WTC11 (cell line): ENCODE results near the gene NPSR1. TPM values are rescaled to one million over a fixed set of nuclear protein-coding genes. Genes with fewer than 3 reads are reported as not detected.

Experiments used
- ATAC-seq: fragments of 200-7000 bp; cut with Tn5 transposase; 2 replicates; pipeline ENCODE4 v1.10.0; 2021; ENCODE audit warnings: mild to moderate bottlenecking, moderate library complexity
- CTCF ChIA-PET: fragments of 300-600 bp; sonication (Branson Sonifier 250); formaldehyde crosslinking; loops from one replicate; lab custom pipeline; 2021; ENCODE audit warnings: antibody characterized with exemption; lab: Charles Lee
- POLR2A ChIA-PET: fragments of 350-600 bp; sonication (Branson Sonifier 250); formaldehyde crosslinking; loops from one replicate; lab custom pipeline; 2021; ENCODE audit warnings: antibody characterized with exemption; lab: Charles Lee
- DNase-seq: peaks from one replicate; pipeline ENCODE4 v3.0.0; 2021; ENCODE audit warnings: low spot score
- H3K27ac Mint-ChIP-seq: 2 replicates; pipeline ENCODE4 v1.8.0; 2021; ENCODE audit warnings: mixed read lengths
- H3K27me3 Mint-ChIP-seq: 2 replicates; pipeline ENCODE4 v1.8.0; 2021; ENCODE audit warnings: low read depth, mild to moderate bottlenecking, moderate library complexity, mixed read lengths
- H3K36me3 Mint-ChIP-seq: 2 replicates; pipeline ENCODE4 v1.8.0; 2021; ENCODE audit warnings: mixed read lengths
- H3K4me1 Mint-ChIP-seq: 2 replicates; pipeline ENCODE4 v1.8.0; 2022; ENCODE audit warnings: mixed read lengths
- H3K4me3 Mint-ChIP-seq: 2 replicates; pipeline ENCODE4 v1.8.0; 2021; ENCODE audit warnings: mild to moderate bottlenecking, moderate library complexity, mixed read lengths
- H3K9me3 Mint-ChIP-seq: 2 replicates; pipeline ENCODE4 v1.8.0; 2021; ENCODE audit warnings: mixed read lengths
- ELF4 ChIP-seq: sonication (generic); formaldehyde crosslinking; IDR thresholded peaks from 2 replicates; pipeline ENCODE4 v1.8.1; 2022; ENCODE audit warnings: low read depth, mild to moderate bottlenecking, moderate library complexity, missing genetic modification reagents
- ESRRA ChIP-seq: sonication (generic); formaldehyde crosslinking; IDR thresholded peaks from 2 replicates; pipeline ENCODE4 v1.8.1; 2022; ENCODE audit warnings: mild to moderate bottlenecking, missing genetic modification reagents, borderline replicate concordance
- GABPB1 ChIP-seq: sonication (generic); formaldehyde crosslinking; IDR thresholded peaks from 2 replicates; pipeline ENCODE4 v1.8.1; 2023; ENCODE audit warnings: mild to moderate bottlenecking, missing genetic modification reagents
- MYBL2 ChIP-seq: sonication (generic); formaldehyde crosslinking; IDR thresholded peaks from 2 replicates; pipeline ENCODE4 v1.8.1; 2023; ENCODE audit warnings: mild to moderate bottlenecking, moderate library complexity, missing genetic modification reagents
- NFE2L1 ChIP-seq: sonication (generic); formaldehyde crosslinking; IDR thresholded peaks from 2 replicates; pipeline ENCODE4 v1.8.1; 2023; ENCODE audit warnings: missing genetic modification reagents
- PRRX2 ChIP-seq: fragments of 250-450 bp; sonication (Bioruptor Pico); IDR thresholded peaks from 2 replicates; pipeline ENCODE4 v1.8.0; 2021; ENCODE audit warnings: mild to moderate bottlenecking
- RELA ChIP-seq: sonication (generic); formaldehyde crosslinking; IDR thresholded peaks from 2 replicates; pipeline ENCODE4 v1.8.1; 2022; ENCODE audit warnings: missing genetic modification reagents, mild to moderate bottlenecking, borderline replicate concordance
- SMAD3 ChIP-seq: sonication (generic); formaldehyde crosslinking; IDR thresholded peaks from 2 replicates; pipeline ENCODE4 v1.8.0; 2022; ENCODE audit warnings: missing genetic modification reagents, mild to moderate bottlenecking, borderline replicate concordance
- ZNF317 ChIP-seq: sonication (generic); formaldehyde crosslinking; IDR thresholded peaks from 2 replicates; pipeline ENCODE4 v1.8.1; 2023; ENCODE audit warnings: low read depth, mild to moderate bottlenecking, moderate library complexity, missing genetic modification reagents, borderline replicate concordance
- total RNA-seq: library from RNA; stranded (reverse); gene quantifications from 3 replicates; pipeline ENCODE4 v1.2.3, GENCODE V29; 2021
- TF ChIP-seq, protein P1 (sequence below): fragments of 250-450 bp; sonication (Bioruptor Pico); IDR thresholded peaks from 2 replicates; pipeline ENCODE4 v1.9.0; 2021; ENCODE audit warnings: mild to moderate bottlenecking
- TF ChIP-seq, protein P2 (sequence below): sonication (generic); formaldehyde crosslinking; IDR thresholded peaks from 2 replicates; pipeline ENCODE4 v1.8.1; 2022; ENCODE audit warnings: mild to moderate bottlenecking, moderate library complexity, missing genetic modification reagents
- TF ChIP-seq, protein P3 (sequence below): sonication (generic); formaldehyde crosslinking; IDR thresholded peaks from 2 replicates; pipeline ENCODE4 v1.8.1; 2023; ENCODE audit warnings: mild to moderate bottlenecking, missing genetic modification reagents
- TF ChIP-seq, protein P4 (sequence below): sonication (generic); formaldehyde crosslinking; IDR thresholded peaks from 2 replicates; pipeline ENCODE4 v1.8.0; 2022; ENCODE audit warnings: missing genetic modification reagents
- TF ChIP-seq, protein P5 (sequence below): fragments of 250-450 bp; sonication (Bioruptor Pico); IDR thresholded peaks from 2 replicates; pipeline ENCODE4 v1.9.0; 2021; ENCODE audit warnings: mild to moderate bottlenecking

The NPSR1 gene
- total RNA-seq, 1 experiment from 2014 or later: not detected

DNA sequence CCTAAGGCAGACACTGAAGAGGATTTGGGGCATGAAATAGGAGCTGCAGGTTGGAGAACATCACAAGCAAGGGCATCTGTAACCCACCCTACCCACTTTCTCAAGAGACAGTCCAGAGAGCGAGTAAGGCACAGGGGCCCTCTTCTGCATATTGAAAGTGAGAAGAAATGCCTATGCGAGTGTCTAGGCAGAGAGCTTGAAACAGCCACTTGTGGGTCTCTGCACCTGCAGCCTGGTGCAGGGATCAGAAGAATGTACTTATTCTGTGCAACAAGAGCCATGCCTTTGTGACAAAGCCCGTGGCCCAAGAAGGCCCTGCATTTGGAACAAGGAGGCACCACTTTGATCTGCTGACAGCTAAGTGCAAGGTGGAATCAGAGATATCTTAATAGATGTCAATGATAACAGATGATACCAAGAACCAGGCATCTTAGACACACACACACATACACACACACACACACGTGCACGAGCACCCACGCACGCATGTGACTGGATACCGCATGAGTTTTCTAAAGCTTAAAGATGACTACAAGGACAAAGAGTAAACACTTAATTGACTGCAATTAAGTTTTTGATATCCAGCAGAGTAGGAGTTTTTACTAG lies 89.3 kb downstream of the NPSR1 start:
- peaks cover 10% of the 10 kb centered on the region for H3K36me3 Mint-ChIP-seq
- peaks cover 20% of the 10 kb centered on the region for H3K9me3 Mint-ChIP-seq
- no peak overlapping the region for H3K27ac Mint-ChIP-seq
- H3K4me1 Mint-ChIP-seq: peaks cover 17% of the 10 kb centered on the region
- H3K4me3 Mint-ChIP-seq: no peak overlapping the region
- ChIA-PET CTCF (interaction anchor here (0.6 to 1.1 kb wide), 2 partner anchors 10 to 1024 kb away, joined by 3 read pairs; no protein-coding TSS in a partner anchor), POLR2A (interaction anchor here (0.6 kb wide), 1 partner anchor 988 kb away, joined by 5 read pairs; no protein-coding TSS in a partner anchor)
- DNase-seq (no peak), ATAC-seq (no peak)
- H3K27me3 Mint-ChIP-seq: no peaks in the 10 kb centered on the region
- TF ChIP-seq, protein P1, sequence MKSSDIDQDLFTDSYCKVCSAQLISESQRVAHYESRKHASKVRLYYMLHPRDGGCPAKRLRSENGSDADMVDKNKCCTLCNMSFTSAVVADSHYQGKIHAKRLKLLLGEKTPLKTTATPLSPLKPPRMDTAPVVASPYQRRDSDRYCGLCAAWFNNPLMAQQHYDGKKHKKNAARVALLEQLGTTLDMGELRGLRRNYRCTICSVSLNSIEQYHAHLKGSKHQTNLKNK (CRISPR knock-in tag): no peak
- TF ChIP-seq NFE2L1 (no peak), RELA (CRISPR knock-in tag) (no peak), ZNF317 (CRISPR knock-in tag) (no peak), SMAD3 (CRISPR knock-in tag) (no peak), ESRRA (CRISPR knock-in tag) (no peak), PRRX2 (CRISPR knock-in tag) (no peak), MYBL2 (CRISPR knock-in tag) (no peak)
- TF ChIP-seq, protein P2, sequence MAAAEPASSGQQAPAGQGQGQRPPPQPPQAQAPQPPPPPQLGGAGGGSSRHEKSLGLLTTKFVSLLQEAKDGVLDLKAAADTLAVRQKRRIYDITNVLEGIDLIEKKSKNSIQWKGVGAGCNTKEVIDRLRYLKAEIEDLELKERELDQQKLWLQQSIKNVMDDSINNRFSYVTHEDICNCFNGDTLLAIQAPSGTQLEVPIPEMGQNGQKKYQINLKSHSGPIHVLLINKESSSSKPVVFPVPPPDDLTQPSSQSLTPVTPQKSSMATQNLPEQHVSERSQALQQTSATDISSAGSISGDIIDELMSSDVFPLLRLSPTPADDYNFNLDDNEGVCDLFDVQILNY: no peak
- TF ChIP-seq, protein P3, sequence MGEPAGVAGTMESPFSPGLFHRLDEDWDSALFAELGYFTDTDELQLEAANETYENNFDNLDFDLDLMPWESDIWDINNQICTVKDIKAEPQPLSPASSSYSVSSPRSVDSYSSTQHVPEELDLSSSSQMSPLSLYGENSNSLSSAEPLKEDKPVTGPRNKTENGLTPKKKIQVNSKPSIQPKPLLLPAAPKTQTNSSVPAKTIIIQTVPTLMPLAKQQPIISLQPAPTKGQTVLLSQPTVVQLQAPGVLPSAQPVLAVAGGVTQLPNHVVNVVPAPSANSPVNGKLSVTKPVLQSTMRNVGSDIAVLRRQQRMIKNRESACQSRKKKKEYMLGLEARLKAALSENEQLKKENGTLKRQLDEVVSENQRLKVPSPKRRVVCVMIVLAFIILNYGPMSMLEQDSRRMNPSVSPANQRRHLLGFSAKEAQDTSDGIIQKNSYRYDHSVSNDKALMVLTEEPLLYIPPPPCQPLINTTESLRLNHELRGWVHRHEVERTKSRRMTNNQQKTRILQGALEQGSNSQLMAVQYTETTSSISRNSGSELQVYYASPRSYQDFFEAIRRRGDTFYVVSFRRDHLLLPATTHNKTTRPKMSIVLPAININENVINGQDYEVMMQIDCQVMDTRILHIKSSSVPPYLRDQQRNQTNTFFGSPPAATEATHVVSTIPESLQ (CRISPR knock-in tag): no peak
- TF ChIP-seq, protein P4, sequence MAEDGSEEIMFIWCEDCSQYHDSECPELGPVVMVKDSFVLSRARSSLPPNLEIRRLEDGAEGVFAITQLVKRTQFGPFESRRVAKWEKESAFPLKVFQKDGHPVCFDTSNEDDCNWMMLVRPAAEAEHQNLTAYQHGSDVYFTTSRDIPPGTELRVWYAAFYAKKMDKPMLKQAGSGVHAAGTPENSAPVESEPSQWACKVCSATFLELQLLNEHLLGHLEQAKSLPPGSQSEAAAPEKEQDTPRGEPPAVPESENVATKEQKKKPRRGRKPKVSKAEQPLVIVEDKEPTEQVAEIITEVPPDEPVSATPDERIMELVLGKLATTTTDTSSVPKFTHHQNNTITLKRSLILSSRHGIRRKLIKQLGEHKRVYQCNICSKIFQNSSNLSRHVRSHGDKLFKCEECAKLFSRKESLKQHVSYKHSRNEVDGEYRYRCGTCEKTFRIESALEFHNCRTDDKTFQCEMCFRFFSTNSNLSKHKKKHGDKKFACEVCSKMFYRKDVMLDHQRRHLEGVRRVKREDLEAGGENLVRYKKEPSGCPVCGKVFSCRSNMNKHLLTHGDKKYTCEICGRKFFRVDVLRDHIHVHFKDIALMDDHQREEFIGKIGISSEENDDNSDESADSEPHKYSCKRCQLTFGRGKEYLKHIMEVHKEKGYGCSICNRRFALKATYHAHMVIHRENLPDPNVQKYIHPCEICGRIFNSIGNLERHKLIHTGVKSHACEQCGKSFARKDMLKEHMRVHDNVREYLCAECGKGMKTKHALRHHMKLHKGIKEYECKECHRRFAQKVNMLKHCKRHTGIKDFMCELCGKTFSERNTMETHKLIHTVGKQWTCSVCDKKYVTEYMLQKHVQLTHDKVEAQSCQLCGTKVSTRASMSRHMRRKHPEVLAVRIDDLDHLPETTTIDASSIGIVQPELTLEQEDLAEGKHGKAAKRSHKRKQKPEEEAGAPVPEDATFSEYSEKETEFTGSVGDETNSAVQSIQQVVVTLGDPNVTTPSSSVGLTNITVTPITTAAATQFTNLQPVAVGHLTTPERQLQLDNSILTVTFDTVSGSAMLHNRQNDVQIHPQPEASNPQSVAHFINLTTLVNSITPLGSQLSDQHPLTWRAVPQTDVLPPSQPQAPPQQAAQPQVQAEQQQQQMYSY (CRISPR knock-in tag): no peak
- TF ChIP-seq, protein P5, sequence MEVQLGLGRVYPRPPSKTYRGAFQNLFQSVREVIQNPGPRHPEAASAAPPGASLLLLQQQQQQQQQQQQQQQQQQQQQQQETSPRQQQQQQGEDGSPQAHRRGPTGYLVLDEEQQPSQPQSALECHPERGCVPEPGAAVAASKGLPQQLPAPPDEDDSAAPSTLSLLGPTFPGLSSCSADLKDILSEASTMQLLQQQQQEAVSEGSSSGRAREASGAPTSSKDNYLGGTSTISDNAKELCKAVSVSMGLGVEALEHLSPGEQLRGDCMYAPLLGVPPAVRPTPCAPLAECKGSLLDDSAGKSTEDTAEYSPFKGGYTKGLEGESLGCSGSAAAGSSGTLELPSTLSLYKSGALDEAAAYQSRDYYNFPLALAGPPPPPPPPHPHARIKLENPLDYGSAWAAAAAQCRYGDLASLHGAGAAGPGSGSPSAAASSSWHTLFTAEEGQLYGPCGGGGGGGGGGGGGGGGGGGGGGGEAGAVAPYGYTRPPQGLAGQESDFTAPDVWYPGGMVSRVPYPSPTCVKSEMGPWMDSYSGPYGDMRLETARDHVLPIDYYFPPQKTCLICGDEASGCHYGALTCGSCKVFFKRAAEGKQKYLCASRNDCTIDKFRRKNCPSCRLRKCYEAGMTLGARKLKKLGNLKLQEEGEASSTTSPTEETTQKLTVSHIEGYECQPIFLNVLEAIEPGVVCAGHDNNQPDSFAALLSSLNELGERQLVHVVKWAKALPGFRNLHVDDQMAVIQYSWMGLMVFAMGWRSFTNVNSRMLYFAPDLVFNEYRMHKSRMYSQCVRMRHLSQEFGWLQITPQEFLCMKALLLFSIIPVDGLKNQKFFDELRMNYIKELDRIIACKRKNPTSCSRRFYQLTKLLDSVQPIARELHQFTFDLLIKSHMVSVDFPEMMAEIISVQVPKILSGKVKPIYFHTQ (CRISPR knock-in tag): no peak

DNA sequence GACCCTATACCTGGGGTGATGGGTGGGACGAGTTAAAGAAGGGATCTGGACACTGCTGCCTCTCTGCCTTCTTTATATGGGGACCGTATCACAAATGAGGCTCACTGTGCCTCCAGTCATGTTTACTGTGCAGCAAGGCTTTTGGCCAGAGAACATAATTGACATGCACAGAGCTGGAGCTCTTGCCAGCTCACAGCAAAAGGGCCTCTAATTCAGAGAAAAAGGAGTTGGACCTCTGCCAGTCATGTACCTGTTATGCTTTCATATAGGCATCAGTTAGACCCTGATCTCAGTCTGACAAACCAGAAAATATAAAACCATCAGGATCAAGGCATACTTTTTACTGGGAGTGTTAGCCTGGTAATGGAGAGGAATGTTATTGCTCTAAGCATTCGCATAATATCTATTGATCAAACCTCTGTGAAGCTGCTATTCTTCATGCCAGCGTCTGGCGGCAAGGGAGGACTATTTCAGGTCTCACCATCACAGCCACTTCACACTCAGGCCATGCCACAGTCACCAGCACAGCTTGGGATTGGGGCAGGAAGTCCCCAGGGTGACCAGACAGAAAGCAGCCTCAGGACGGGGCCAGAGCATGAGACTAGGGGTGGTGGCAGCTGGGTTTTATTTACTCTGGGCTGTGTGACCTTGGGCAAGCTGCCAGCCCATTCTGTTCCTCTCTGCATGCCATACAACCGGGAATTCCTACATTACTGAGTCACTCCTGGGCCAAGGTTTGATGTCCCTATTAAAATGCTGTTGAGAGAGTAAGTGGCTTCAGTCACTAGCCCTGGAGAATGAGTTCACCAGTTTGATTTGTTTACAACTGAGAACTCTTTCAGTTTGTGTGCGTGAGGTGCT lies 90.1 kb downstream of the NPSR1 start:
- 0 out of 2 replicates have a peak, but pooled peaks cover 2% of the 10 kb centered on the region for H3K36me3 Mint-ChIP-seq
- peak; percentile 82 for ATAC-seq
- POLR2A ChIA-PET: no interaction called here
- no peak for DNase-seq
- H3K4me3 Mint-ChIP-seq: no peak overlapping the region
- no peak overlapping the region for H3K27ac Mint-ChIP-seq
- H3K27me3 Mint-ChIP-seq: no peaks in the 10 kb centered on the region
- H3K9me3 Mint-ChIP-seq: peaks cover 12% of the 10 kb centered on the region
- TF ChIP-seq ELF4 (CRISPR knock-in tag) (no peak), GABPB1 (peak; percentile 64; the same call in 1 of the 2 replicates)
- peaks cover 22% of the 10 kb centered on the region for H3K4me1 Mint-ChIP-seq
- CTCF ChIA-PET: interaction anchor here (1.1 kb wide), 1 partner anchor 9 kb away, joined by 3 read pairs; no protein-coding TSS in a partner anchor
